VCaP (cell line): Measurements from ENCODE around the gene GAS6.
"Not testable (repeated sequence)": the region's sequence is repeated elsewhere in the genome, so short reads cannot be mapped to it uniquely, and the experiment has no call there.

Experiments
- H3K27ac ChIP-seq: fragments of 450-650 bp; 2 replicates; pipeline ENCODE4 v1.5.1; 2017
- TF ChIP-seq, protein P1 (sequence below): fragments of 450-650 bp; conservative IDR thresholded peaks from 2 replicates; pipeline ENCODE4 v1.5.1; 2017; ENCODE audit warnings: mild to moderate bottlenecking, moderate library complexity

Gene GAS6

DNA sequence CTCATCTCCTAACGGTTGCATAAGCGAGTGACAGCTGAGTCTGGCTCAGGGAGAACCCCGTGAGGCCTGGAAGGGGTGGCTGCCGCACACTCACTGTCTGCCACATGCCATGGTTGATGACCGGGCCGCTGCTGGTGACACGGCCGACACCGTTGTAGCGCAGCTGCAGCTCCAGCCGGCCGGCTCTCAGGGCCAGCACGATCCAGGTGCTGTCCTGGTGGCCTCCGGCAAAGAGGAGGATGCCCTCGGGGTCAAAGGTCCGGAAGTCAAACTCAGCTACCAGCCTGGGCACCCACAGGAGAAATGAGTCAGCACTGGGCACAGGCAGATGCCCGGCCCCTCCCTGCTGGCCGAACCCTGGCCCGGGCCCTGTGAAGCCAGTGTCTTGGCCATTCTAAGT lies 31.7 kb downstream of the GAS6 start:
- H3K27ac ChIP-seq = no peak overlapping the region
- TF ChIP-seq, protein P1, sequence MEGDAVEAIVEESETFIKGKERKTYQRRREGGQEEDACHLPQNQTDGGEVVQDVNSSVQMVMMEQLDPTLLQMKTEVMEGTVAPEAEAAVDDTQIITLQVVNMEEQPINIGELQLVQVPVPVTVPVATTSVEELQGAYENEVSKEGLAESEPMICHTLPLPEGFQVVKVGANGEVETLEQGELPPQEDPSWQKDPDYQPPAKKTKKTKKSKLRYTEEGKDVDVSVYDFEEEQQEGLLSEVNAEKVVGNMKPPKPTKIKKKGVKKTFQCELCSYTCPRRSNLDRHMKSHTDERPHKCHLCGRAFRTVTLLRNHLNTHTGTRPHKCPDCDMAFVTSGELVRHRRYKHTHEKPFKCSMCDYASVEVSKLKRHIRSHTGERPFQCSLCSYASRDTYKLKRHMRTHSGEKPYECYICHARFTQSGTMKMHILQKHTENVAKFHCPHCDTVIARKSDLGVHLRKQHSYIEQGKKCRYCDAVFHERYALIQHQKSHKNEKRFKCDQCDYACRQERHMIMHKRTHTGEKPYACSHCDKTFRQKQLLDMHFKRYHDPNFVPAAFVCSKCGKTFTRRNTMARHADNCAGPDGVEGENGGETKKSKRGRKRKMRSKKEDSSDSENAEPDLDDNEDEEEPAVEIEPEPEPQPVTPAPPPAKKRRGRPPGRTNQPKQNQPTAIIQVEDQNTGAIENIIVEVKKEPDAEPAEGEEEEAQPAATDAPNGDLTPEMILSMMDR = no peak

DNA sequence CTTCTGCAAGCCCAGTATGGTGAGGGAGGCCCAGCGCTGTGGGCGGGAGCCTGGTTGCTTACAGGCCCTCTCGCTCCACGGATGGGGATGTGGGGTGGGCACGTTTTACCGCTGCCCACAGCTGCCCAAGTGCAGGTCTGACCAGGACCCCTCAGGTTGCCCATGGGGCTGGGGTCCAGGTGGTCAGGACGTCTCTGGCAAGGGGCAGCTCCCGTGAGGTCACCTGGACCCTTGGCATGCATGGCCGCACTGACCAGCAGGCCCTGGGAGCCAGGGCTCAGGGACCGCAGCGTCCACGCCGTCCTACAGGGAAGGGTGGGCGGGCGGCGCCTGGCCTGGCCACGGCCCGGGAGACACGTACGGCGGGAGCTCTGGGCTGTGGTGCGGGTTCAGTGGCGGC lies 32.8 kb downstream of the GAS6 start:
- H3K27ac ChIP-seq = no peak overlapping the region
- TF ChIP-seq, protein P1 = no peak

DNA sequence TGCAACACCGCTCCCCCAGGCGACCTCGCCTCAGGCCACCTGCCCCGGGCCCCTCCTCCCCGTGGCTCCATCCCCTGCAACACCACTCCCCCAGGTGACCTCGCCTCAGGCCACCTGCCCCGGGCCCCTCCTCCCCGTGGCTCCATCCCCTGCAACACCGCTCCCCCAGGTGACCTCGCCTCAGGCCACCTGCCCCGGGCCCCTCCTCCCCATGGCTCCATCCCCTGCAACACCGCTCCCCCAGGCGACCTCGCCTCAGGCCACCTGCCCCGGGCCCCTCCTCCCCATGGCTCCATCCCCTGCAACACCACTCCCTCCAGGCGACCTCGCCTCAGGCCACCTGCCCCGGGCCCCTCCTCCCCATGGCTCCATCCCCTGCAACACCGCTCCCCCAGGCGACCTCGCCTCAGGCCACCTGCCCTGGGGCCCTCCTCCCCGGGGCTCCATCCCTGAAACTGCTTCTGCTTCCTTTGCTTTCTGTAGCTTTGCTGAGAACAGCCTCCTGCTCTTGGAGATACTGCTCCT lies 33.4 kb downstream of the GAS6 start:
- not testable (repeated sequence) for H3K27ac ChIP-seq

DNA sequence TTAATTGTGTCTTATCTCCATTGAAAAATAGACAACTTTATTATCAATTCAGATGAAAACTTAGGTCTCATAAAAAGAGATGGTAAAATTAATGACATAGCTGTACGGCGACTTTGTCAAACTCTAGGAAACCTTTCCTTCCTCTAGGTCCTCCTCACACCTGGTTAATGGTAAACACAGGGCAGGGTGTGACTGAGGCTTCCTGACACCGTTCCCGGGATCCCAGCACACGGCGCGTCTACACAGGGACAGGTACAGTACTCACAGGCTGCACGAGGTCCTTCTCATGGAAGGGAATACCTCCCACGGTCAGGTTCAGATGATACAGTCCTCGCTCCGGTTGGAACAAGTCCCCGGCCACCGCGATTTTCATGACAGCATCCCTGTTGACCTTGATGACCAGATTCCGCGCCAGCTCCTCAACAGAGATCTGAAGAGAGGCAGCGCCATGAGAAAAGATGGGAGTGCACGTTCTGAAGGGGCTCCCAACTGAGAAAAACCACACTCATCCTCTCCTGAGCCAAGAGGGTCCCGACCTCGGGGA lies 35.5 kb downstream of the GAS6 start:
- H3K27ac ChIP-seq = no peak overlapping the region

DNA sequence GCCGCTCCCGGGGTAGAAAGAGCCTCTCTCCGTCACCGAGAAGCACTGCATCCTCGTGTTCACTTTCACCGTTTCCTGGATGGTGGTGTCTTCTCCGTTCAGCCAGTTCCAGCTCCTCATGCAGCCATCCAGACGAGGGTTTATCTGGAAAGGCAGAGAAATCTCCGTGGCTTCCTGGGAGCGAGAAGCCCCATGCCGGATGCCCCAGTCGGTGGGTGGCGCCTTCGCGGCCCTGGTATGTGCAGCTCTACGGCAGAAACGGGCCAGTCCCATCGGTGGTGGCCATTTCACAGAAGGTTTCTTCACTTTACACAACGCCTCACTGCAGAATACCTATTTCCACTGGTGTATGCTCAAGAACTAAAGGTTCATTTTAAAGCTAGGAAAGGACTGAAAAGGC lies 36.9 kb downstream of the GAS6 start:
- H3K27ac ChIP-seq = no peak overlapping the region
- TF ChIP-seq, protein P1 = no peak

More for the DNA sequence above, 35.5 kb downstream of the GAS6 start:
- TF ChIP-seq, protein P1 = no peak

DNA sequence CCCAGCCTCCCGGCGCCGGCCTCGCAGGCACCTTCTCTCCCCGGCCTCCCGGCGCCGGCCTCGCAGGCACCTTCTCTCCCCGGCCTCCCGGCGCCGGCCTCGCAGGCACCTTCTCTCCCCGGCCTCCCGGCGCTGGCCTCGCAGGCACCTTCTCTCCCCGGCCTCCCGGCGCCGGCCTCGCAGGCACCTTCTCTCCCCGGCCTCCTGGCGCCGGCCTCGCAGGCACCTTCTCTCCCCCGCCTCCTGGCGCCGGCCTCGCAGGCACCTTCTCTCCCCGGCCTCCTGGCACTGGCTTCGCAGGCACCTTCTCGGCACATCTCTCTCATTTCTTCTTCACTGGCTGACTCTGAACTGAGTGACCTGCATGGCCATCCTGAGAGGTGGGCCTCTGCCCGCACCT lies 37.4 kb downstream of the GAS6 start:
- H3K27ac ChIP-seq = not testable (repeated sequence)

DNA sequence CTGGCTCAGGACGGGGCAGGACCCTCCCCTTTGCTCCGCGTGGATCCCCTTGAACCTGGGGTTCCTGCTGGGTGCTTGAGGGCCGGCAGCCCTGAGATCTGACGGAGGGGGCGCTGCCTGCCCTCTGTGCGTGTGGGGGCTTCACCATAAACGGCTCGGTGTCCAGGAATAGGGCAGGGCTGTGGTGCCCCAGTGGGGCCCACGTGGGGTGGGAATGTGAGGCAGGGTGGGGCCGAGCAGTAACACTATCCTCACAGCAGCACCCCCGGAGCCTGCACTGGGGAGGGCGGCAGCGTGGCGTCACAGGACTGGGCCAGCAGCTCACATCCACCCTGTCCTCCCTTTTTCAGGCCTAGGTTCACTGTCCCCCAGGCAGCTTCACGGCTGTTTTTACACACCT lies 38.0 kb downstream of the GAS6 start:
- H3K27ac ChIP-seq = no peak overlapping the region
- TF ChIP-seq, protein P1 = no peak

DNA sequence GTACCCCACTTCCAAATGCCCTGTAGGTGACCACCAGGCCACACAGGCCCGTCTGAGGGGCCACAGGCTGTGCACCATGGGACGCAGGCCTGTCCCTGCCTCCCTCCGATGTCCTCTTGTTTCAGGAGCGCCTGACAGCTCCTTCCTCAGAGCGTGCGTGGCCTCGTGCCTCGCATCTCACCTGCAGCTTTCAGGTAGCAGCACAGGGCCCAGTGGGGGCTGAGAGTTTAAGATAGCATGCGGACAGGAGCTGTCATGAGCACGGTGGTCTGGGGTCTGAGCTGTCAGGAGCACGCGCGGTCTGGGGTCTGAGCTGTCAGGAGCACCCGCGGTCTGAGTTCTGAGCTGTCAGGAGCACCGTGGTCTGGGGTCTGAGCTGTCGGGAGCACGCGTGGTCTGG lies 40.1 kb downstream of the GAS6 start:
- H3K27ac ChIP-seq = no peak overlapping the region
- TF ChIP-seq, protein P1 = no peak
